Stimulated activated CD4-positive, alpha-beta T cell treated with anti-CD3 and anti-CD28 coated beads, Interleukin-2, amount 100 ng/mL, for 24 hours (primary cell): Measurements from ENCODE around the gene B2M.
A peak's percentile ranks its signal among the peaks of the same experiment; 100 is the strongest.
"Not testable (repeated sequence)": the region's sequence is repeated elsewhere in the genome, so short reads cannot be mapped to it uniquely, and the experiment has no call there.

Source experiments
- DNase-seq, 2 donors: peaks; one replicate each; pipeline ENCODE4 v3.0.0-alpha.2; 2020

Gene B2M

DNA sequence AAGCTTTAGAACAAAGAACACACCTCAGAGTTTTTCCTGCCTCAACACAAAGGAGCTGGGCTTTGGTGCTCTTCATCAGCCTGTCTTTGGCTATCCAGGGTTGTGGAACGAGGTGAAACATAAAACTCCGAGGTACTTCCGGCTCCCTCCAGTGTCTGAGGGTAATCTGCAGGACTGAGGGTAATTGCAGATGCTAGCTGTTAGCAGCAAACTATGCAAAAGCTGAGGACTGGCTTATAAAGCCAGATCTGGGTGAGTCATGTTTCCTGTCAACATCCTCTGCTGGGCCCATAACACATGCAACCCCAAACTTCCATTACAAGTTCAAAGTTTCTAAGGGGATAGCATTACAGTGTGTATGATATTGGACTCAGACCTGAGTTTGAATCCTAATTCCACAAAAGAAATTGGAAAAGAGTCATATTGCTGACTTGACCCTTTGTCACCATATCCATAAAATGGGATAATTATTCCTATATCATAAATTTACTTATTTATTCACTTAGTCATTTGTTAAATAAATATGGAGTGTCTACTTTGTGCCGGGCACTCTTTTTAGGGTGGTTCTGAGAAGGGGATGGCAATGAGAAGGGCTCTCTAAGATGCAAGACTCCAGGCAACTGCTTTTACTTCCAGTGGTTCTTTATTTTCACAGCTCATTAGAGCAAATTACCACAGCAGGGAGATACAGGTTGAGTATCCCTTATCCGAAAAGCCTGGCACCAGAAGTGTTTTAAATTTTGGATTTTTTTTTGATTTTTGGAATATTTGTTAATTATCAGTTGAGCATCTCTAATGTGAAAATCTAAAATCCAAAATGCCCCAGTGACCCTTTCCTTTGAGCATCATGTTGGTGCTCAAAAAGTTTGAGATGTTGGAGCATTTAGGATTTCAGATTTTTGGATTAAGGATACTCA, 15.5 kb downstream of the B2M start:
- DNase-seq = peak; percentile 48 to 71

DNA sequence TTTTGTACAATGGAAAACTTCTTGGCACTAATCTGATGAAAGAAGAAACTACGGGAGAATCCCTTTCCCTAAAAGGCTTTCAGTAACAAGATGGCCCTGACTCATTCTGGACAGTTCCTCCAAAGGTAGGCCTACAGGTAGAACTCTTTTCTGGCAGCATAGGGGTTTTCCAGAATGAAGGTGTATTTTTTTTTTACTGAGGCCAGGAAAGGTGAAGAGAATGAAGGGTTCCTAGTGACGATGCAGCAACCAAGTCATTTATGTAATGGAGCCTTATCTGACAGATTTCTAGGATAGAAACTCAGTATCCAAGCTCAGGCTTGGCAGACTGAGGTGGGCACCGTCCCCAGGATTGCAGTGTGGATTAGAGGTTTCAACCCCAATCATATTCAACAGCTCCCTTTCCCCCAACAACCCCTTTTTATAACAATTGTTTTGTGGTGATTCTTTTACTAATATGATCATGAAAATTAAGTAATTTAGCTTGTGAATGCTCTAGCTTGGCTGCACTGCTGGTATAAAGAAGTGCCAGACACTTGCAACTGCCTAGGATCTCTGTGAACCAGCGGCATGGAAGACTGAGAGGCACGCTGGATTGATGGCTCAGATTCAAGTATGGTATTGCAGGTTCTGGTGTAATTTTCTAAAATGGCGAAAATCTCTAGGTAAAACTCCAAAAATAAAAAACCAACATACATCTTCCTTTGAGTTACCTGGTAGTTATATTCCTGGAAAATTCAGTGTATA, 16.3 kb downstream of the B2M start:
- no peak for DNase-seq

DNA sequence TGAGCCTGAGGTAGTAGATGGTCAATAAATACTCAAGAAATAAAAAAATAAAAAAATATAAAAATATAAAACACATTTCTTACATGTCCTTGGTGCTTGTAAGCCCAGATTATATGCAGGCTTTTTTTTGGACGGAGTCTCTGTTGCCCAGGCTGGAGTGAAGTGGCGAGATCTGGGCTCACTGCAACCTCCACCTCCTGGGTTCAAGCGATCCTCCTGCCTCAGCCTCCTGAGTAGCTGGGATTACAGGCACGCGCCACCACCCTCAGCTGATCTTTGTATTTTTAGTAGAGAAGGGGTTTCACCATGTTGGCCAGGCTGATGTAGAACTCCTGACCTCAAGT, 16.9 kb downstream of the B2M start:
- not testable (repeated sequence) for DNase-seq

DNA sequence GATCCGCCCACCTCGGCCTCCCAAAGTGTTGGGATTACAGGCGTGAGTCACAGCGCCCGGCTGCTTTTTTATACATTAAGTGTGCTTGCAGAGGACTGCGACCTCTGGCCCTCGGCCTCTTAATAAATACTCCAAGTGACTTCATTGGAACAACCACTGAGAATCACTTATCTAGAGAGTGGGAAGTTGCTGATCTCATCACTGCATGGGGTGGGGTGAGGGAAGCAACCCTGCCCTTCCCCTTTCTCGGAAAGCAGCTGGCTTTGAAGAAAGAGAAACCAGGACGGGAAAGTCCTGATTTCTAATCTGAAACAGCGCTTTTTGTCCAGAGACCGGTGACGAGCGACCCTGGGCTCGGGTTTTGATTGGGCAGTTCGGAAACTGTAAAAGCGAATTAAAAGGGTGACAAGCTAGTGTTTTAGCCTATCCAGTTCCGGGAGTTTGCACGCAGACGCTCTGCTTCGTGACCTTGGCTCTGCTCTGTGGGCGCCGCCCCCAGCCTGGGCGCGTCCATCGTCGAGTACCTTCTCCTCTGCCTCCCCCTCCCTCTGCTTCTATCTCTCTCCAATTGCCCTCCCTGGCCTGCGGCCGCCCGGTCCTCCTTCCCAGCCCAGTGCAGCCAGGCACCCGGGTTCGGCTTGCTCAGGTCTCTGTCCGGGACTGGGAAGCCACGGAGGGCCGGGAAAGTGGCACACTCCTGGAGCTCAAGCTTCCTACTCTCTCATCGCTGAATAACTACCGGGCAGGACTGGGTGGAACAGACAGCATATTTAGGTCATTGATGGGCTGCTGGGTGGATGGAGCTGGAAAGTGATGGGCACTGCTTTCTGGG, 17.5 kb downstream of the B2M start:
- peak; percentile 91 to 92 for DNase-seq

DNA sequence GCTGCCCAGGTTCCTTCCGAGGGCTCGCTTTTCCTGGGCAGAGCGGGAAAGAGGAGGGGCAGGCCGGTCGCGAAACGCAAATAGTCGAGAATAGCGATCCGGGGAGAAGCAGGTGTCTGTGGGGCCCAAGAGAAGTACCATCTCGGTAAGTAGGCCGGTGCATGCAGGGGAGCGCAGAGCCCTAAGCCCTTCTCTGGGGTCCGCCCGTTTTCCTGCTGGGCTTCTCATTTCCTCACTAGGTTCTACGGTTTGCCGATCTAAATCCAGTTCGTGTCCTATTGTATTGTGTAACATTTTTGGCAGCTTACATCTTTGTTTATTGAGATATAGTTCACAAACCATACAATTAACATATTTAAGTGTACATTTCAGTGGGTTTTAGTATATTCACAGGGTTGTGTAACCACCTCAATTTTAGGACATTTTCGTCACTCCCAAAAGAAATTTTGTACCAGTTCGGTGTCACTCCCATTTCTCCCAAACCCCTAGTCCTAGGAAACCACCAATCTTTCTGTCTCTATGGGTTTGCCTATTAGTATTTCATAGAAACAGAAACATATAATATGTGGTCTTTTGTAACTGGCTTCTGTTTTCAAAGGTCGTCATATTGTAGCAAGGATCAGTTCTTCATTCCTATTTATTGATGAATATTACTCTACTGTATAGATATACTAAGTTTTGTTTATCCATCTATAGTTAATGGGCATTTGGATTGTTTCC, 18.3 kb downstream of the B2M start:
- peak in 1 of 2 donors; percentile 57 for DNase-seq

DNA sequence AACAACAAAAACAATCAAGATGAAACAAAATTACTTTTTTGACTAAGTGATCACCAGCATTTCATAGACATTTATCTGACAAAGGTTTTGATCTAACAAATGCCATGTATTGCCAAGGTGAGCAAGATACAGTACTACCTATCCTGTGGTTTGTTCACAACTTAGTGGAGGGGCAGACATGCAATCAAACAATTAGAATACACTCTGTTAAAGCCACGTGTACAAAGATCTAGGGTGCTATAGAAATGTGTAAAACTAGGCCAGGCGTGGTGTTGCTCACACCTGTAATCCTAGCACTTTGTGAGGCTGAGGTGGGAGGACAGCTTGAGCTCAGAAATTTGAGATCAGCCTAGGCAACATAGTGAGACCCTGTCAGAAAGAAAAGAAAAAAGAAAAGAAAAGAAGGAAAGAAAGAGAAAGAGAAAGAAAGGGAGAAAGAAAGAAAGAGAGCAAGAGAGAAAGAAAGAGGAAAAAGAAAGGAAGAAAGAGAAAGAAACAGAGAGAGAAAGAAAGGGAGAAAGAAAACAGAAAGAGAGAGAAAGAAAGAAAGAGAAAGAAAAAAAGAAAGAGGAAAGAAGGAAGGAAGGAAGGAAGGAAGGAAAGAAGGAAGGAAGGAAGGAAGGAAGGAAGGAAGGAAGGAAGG, 23.6 kb downstream of the B2M start:
- no peak for DNase-seq

DNA sequence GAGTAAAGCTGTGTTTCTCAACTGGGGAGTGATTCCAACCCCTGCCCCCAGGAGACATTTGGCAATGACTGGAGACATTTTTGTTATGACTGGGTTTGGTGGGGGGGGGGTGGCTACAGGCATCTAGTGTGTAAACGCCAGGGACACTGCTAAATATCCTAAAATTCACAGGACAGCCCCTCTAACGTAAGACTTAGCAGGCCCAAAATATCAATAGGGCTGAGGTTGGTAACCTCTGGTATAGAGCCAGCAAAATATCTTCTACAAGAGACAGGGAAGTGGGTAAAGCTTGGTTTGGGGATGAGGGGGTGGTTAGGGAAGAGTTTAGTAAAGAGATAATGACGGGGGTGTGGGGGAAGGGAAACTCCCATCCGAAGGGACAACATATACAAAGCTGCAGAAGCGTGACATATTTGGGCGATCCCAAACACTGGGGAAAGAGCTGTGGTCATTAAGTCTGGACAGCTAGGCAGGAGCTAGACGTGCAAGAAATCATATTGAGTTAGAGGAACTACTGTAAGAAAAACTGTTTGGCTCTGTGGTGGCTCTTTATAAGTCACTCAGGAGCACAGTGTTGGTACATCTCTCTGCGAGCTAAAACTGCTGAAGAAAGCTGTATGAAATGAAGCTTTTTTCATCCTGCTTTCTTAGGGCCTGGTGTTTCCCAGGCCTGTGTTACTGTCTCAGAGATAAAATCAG, 24.3 kb downstream of the B2M start:
- peak; percentile 59 to 62 for DNase-seq

DNA sequence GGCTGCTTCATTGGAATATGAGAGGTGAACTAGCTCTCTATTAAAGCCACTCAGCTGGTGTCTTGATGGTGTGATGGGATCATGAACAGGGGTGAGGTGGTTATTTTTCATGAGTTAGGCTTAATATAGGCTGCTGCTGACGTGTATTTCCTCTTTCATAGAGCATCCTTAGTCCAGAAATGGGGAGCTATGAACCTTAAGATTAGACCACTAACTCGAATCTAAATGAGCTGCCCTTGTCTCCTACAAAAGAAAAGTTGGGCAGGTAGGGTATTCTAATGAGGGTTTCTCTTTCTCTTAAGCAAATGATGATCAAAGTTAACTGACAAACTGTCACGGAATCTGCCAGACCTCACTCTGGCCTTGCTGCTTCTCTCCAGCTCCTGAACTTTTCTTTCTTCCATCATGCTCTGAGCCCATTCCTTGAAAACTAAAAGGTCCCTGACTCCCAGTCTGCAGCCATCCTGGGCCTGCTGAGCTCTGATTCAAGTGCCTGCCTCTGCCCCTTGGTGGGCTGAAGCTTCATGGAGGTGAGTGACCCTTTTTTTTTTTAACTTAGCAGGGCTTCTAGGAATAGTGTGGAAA, 25.0 kb downstream of the B2M start, which contains the start of gene TRIM69:
Gene TRIM69, plus strand, starts transcription at position 348 of the 585 bp plus-strand sequence. Its CDS starts 177 bp downstream, at position 525.
- DNase-seq = no peak

DNA sequence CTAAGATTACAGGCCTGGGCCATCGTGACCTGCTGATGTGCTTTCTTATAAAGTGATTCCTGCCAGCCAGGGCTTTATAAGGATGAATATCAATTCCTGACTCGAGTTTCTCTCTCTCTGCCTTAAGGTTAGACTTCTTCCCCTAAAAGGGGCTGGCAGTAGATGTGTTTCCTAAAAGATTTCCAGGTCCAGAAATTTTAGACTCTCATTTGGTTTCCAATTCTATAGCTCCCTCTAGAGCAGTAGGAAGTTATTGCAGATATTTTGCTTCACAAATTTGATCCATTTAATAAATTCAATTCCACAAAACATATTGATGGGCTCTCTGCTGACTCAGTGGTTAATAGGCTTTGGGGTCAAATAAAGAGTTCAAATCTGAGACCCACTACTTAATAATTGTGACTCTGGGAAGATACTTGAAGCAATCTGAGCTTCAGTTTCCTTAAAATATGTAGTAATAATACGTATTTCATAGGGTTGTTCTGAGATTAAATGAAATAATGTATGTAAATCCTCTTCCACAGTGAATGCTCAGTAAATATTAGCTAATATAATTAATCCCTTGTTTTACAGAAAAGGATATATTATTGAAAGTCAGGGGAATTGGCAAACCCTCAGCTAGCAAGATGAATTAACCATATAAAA, 27.1 kb downstream of the B2M start:
- no peak for DNase-seq

DNA sequence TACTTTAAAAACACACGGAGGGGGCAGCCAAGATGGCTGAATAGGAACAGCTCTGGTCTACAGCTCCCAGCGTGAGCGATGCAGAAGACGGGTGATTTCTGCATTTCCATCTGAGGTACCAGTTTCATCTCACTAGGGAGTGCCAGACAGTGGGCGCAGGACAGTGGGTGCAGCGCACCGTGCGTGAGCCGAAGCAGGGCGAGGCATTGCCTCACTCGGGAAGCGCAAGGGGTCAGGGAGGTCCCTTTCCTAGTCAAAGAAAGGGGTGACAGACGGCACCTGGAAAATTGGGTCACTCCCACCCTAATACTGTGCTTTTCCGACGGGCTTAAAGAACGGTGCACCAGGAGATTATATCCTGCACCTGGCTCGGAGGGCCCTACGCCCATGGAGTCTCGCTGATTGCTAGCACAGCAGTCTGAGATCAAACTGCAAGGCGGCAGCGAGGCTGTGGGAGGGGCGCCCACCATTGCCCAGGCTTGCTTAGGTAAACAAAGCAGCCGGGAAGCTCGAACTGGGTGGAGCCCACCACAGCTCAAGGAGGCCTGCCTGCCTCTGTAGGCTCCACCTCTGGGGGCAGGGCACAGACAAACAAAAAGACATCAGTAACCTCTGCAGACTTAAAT, 28.0 kb downstream of the B2M start:
- DNase-seq = not testable (repeated sequence)

DNA sequence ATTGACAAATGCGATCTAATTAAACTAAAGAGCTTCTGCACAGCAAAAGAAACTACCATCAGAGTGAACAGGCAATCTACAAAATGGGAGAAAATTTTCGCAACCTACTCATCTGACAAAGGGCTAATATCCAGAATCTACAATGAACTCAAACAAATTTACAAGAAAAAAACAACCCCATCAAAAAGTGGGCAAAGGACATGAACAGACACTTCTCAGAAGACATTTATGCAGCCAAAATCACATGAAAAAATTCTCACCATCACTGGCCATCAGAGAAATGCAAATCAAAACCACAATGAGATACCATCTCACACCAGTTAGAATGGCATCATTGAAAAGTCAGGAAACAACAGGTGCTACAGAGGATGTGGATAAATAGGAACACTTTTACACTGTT, 32.1 kb downstream of the B2M start:
- not testable (repeated sequence) for DNase-seq

DNA sequence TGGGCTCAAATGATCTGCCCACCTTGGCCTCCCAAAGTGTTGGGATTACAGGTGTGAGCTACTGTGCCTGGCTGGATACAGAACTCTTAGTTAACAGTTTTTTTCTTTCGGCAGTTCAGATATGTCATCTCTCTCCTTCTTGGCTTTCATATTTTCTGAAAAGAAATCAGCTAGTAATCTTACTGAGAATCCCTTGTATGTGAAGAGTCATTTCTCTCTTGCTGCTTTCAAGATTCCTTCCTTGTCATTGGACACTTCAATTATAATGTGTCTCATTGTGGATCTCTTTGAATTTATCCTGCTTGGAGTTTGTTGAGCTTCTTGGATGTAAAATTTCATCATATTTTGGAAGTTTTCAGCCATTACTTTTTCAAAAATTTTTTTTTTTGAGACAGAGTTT, 42.0 kb downstream of the B2M start:
- DNase-seq = no peak

DNA sequence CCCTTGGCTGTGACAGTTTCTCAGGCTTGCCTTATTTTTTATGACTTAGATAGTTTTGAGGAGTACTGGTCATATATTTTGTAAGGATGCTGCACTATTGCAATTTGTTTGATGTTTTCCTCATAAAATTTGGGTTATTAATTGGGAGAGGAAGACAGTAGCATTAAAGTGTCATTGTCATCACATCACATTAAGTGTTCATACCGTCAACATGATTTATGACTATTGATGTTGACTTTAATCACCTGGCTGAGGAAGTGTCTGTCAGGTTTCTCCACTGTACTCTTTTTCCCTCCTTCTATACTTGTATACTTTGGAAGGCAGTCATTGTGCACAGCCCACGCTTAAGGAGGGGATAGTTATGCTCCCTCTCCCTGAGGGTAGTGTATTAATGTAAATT, 51.9 kb downstream of the B2M start:
- no peak for DNase-seq

DNA sequence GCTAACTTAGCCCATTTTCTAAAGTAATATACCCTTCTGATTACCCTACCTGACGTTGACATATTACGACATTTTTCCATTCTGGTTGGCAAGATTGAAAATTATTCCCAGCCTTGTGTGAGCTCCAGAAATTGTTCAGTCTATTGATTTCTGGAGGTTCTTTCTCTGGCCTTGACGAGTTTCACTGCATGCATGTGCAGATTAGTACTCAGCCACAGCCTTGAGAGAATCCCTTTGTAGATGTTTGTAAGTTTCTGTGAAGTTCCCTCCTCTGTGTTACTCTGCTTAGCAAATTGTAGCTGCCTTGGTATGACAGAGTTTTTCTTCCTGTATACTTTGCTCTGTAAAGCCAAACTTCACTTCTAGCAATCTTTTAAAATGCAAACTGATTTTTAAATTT, 52.5 kb downstream of the B2M start:
- no peak for DNase-seq

DNA sequence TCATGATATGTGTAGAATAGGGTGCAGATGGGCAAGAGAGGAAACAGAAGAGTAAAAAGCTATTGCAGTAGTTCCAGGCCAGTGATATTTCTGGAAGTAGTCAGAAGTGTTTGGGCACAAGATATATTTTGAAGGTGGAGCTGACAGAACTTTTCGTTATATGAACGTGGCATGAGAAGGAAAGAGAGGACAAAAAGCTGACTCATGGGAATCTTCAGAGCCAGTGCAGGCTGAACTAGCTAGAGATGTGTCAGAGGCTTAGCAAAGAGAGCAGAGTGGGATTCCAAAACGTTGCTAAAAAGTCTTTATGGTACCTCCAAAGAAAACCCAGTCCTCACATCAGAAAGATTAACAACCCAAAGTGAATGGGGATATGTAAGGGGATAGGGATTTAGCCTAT, 53.7 kb downstream of the B2M start:
- no peak for DNase-seq
